Panc1 (cell line): Measurements from ENCODE around the gene SLC17A7. TPM values are rescaled to one million over a fixed set of nuclear protein-coding genes. Genes with fewer than 3 reads are reported as not detected.

Source experiments
- ATAC-seq: fragments of 200-7000 bp; cut with Tn5 transposase; 2 replicates; pipeline ENCODE4 v1.9.1; 2020; ENCODE audit warnings: mild to moderate bottlenecking, moderate library complexity
- Bru-seq: library from RNA; stranded (reverse); fragments of 400-500 nt; gene quantifications from one replicate; lab custom pipeline; 2021; lab: Mats Ljungman, UMichigan
- BruChase-seq, 2 experiments: library from RNA; stranded (reverse); fragments of 400-500 nt; gene quantifications; one replicate each; lab custom pipeline; 2021; lab: Mats Ljungman, UMichigan
- BruUV-seq: library from RNA; stranded (reverse); fragments of 400-500 nt; replicated peaks from 2 replicates; lab custom pipeline; 2021; lab: Mats Ljungman, UMichigan
- CTCF ChIA-PET: fragments of 300-600 bp; sonication (Branson Sonifier 250); formaldehyde crosslinking; loops from one replicate; lab custom pipeline; 2022; ENCODE audit warnings: antibody characterized with exemption; lab: Charles Lee
- POLR2A ChIA-PET: fragments of 300-600 bp; sonication (Branson Sonifier 250); formaldehyde crosslinking; loops from one replicate; lab custom pipeline; 2022; ENCODE audit warnings: antibody characterized with exemption; lab: Charles Lee
- DNase-seq: peaks from one replicate; pipeline ENCODE4 v3.0.0-alpha.2; 2010; ENCODE audit warnings: low read depth, low spot score
- H3K27ac ChIP-seq: 2 replicates; pipeline ENCODE4 v1.5.1; 2011; ENCODE audit warnings: mild to moderate bottlenecking, low read length, inconsistent platforms
- H3K27me3 ChIP-seq: fragments of 200-500 bp; sonication (Bioruptor generic); 2 replicates; pipeline ENCODE4 v1.6.0; 2014; ENCODE audit warnings: low read length, inconsistent platforms; ENCODE audit not compliant: control insufficient read depth, insufficient read depth
- H3K36me3 ChIP-seq: fragments of 200-500 bp; sonication (Bioruptor generic); 2 replicates; pipeline ENCODE4 v1.5.1; 2014; ENCODE audit warnings: inconsistent platforms, mild to moderate bottlenecking, low read length, moderate library complexity; ENCODE audit not compliant: control insufficient read depth, insufficient read depth
- H3K4me1 ChIP-seq: 2 replicates; pipeline ENCODE4 v1.5.1; 2011; ENCODE audit warnings: inconsistent platforms, mild to moderate bottlenecking, low read length, moderate library complexity; ENCODE audit not compliant: control insufficient read depth, insufficient read depth
- H3K4me3 ChIP-seq, 2 experiments: 2 replicates each; pipeline ENCODE4 v1.5.1; 2011 to 2012; ENCODE audit warnings: low read depth in 2 of 2, low read length in 2 of 2, mild to moderate bottlenecking in 2 of 2, inconsistent platforms in 1 of 2, moderate library complexity in 1 of 2
- H3K9me3 ChIP-seq: fragments of 200-500 bp; sonication (Bioruptor generic); 2 replicates; pipeline ENCODE4 v1.5.1; 2014; ENCODE audit warnings: low read depth, mild to moderate bottlenecking, inconsistent platforms, low read length, moderate library complexity; ENCODE audit not compliant: control insufficient read depth, insufficient read depth
- POLR2AphosphoS5 ChIP-seq: IDR thresholded peaks from 2 replicates; pipeline ENCODE4 v1.6.1; 2012; ENCODE audit warnings: mild to moderate bottlenecking, low read depth, low read length, moderate library complexity
- SIN3A ChIP-seq: IDR thresholded peaks from 2 replicates; pipeline ENCODE4 v1.6.1; 2012; ENCODE audit warnings: low read depth, mild to moderate bottlenecking, low read length, moderate library complexity, borderline replicate concordance; ENCODE audit not compliant: insufficient read depth
- TCF7L2 ChIP-seq: IDR thresholded peaks from 2 replicates; pipeline ENCODE4 v1.6.1; 2011; ENCODE audit warnings: mild to moderate bottlenecking, low read depth, low read length, inconsistent platforms
- in situ Hi-C: cut with HindIII; loops from 2 replicates; pipeline ENCODE4 v1.10.0; 2016; ENCODE audit warnings: low sequenced_read_pairs, low pct_unique_long_range_greater_than_20kb
- intact Hi-C: fragments of 100-400 bp; cut with micrococcal nuclease; formaldehyde crosslinking; loops from one replicate; pipeline ENCODE4 v1.10.0; 2022; ENCODE audit not compliant: unreplicated experiment
- long read RNA-seq: library from polyadenylated mRNA; unstranded; transcript quantifications from one replicate; pipeline ENCODE4 v2.0.0, GENCODE V29; 2021; ENCODE audit not compliant: unreplicated experiment
- polyA plus RNA-seq: library from polyadenylated mRNA; unstranded; fragments of >200 nt; gene quantifications from one replicate; pipeline ENCODE4 v1.2.1, GENCODE V29; 2012; ENCODE audit warnings: missing spikeins; ENCODE audit not compliant: insufficient read length
- total RNA-seq: library from RNA; stranded (reverse); gene quantifications from one replicate; pipeline ENCODE4 v1.2.1, GENCODE V29; 2021; ENCODE audit not compliant: unreplicated experiment
- TF ChIP-seq, protein P1 (sequence below), 2 experiments: IDR thresholded peaks; 2 replicates each; pipeline ENCODE4 v1.6.1; 2011 to 2012; ENCODE audit warnings: low read depth in 2 of 2, control low read depth in 1 of 2, low read length in 1 of 2, mild to moderate bottlenecking in 1 of 2, moderate library complexity in 1 of 2; ENCODE audit not compliant: insufficient read depth in 1 of 2
- TF ChIP-seq, protein P2 (sequence below): fragments of 450-650 bp; IDR thresholded peaks from 2 replicates; pipeline ENCODE4 v1.5.1; 2017; ENCODE audit warnings: mild to moderate bottlenecking

Gene SLC17A7
- 1.2 TPM for total RNA-seq
- polyA plus RNA-seq = 1.7 TPM
- percentile 18 among the genes with signal in this experiment for Bru-seq, nascent RNA
- percentile 28 among the genes with signal in this experiment for BruChase-seq, experiment 1, labeled RNA remaining after a 2-hour chase
- percentile 31 among the genes with signal in this experiment for BruChase-seq, experiment 2, labeled RNA remaining after a 6-hour chase
- long read RNA-seq, partial matches to known transcripts = 1 of 1 reads
- long read RNA-seq, other reads (novel, unspliced or antisense) = 0 of 1 reads

DNA sequence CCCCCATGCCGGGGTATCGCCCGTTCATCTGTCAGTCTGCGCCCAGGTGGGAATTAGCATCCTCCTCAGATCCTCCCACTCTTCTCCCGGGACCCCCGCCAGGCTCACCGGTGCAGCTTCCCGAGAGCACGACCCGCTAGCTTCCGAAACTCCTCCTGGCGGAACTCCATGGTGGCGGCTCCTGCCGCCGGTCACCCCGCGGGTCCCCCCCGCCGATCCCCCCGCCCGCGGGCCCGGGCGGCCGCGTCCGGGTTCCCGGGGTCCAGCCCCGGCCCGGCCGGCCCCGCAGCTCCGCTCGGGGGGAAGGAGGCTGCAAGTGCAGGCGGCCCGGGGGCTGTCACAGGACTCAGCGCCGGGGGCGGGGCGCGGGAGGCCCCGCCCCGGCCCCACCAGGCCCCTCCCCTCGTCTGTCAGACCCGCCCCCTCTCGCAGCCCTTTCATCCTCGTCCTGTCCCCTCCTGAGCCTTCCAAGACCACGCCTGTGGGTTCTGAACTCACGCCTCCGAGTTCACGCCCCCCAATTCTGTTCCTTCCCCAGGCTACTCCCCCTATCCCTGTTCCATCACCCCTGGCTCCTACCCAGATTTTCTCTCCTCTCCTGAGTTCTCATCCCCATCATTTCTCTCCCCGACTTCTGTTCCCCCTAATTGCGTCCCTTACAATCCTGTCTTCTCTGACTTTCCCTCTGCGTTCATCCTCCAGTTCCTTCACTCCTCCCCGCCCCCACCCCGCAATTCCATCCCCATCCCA lies at the start of gene SLC17A7:
Gene SLC17A7, minus strand, starts transcription at position 318 of the 750 bp plus-strand sequence. Its CDS starts 148 bp downstream, at position 170.
- CTCF ChIA-PET = interaction anchor here (0.6 kb wide), 1 partner anchor 53 kb away, joined by 3 read pairs; the partner anchor contains the start of gene KASH5

DNA sequence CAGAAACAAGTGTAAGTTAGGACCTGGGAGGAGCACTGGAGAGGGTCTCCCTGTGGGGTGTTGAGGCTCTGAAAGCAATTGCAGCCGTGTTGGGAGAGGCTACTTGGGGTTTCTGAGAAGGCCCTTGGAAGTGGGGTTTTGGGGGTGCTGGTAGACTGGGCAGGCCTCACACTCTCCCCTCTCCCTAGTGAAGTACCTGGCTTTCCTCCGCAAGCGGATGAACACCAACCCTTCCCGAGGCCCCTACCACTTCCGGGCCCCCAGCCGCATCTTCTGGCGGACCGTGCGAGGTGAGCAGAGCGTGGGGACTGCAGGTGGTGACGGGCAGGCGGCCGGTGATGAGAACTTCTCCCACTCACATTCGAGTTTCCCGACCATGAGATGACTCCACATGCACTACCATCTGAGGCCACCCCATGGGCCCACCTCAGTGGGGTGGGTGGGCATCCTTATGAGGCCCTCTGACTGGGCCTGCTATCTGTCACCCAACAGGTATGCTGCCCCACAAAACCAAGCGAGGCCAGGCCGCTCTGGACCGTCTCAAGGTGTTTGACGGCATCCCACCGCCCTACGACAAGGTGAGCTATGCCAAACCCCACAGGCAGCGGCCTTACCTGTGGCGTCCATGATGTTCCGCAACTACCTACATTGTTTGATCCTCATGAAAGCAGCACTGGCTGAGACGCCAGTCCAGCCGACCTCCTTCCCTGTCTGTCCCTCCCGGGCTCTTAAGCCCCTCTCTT lies 49.1 kb upstream of the SLC17A7 start:
- POLR2A ChIA-PET = no interaction called here

More for the DNA sequence above, at the start of gene SLC17A7:
- TF ChIP-seq POLR2AphosphoS5 (no peak), TCF7L2 (0 out of 2 replicates have a peak, but pooled peaks have one; percentile 18), SIN3A (no peak)
- TF ChIP-seq, protein P1, sequence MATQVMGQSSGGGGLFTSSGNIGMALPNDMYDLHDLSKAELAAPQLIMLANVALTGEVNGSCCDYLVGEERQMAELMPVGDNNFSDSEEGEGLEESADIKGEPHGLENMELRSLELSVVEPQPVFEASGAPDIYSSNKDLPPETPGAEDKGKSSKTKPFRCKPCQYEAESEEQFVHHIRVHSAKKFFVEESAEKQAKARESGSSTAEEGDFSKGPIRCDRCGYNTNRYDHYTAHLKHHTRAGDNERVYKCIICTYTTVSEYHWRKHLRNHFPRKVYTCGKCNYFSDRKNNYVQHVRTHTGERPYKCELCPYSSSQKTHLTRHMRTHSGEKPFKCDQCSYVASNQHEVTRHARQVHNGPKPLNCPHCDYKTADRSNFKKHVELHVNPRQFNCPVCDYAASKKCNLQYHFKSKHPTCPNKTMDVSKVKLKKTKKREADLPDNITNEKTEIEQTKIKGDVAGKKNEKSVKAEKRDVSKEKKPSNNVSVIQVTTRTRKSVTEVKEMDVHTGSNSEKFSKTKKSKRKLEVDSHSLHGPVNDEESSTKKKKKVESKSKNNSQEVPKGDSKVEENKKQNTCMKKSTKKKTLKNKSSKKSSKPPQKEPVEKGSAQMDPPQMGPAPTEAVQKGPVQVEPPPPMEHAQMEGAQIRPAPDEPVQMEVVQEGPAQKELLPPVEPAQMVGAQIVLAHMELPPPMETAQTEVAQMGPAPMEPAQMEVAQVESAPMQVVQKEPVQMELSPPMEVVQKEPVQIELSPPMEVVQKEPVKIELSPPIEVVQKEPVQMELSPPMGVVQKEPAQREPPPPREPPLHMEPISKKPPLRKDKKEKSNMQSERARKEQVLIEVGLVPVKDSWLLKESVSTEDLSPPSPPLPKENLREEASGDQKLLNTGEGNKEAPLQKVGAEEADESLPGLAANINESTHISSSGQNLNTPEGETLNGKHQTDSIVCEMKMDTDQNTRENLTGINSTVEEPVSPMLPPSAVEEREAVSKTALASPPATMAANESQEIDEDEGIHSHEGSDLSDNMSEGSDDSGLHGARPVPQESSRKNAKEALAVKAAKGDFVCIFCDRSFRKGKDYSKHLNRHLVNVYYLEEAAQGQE (IDR thresholded peaks at IDR 0.05; ENCODE audit: insufficient read depth in 1 of 2, low read depth in 2 of 2, low read length in 1 of 2) = no peak
- no TSS peak for BruUV-seq
- H3K27me3 ChIP-seq = peaks cover 9% of the 10 kb centered on the region; the same call in 1 of the 2 replicates
- in situ Hi-C loops = no loop called here
- DNase-seq (no peak), ATAC-seq (no peak)
- H3K4me3 ChIP-seq = peak within 1 kb of the TSS; percentile 61 to 62
- H3K27ac ChIP-seq = no peak within 1 kb of the TSS
- H3K36me3 ChIP-seq = no peaks in the 10 kb centered on the region
- intact Hi-C loops = loop anchor here (5.0 kb wide), 1 partner anchor 49 kb away; no protein-coding TSS in a partner anchor
- POLR2A ChIA-PET = interaction anchor here (0.7 kb wide), 1 partner anchor 139 kb away, joined by 9 read pairs; the partner anchor contains the start of gene NOSIP
- H3K9me3 ChIP-seq = no peaks in the 10 kb centered on the region
- H3K4me1 ChIP-seq = no peaks in the 10 kb centered on the region; the same call in 1 of the 2 replicates

More for the DNA sequence above, 49.1 kb upstream of the SLC17A7 start:
- intact Hi-C loops (no loop called here), in situ Hi-C loops (no loop called here)
- H3K9me3 ChIP-seq = no peaks in the 10 kb centered on the region
- TF ChIP-seq, protein P2, sequence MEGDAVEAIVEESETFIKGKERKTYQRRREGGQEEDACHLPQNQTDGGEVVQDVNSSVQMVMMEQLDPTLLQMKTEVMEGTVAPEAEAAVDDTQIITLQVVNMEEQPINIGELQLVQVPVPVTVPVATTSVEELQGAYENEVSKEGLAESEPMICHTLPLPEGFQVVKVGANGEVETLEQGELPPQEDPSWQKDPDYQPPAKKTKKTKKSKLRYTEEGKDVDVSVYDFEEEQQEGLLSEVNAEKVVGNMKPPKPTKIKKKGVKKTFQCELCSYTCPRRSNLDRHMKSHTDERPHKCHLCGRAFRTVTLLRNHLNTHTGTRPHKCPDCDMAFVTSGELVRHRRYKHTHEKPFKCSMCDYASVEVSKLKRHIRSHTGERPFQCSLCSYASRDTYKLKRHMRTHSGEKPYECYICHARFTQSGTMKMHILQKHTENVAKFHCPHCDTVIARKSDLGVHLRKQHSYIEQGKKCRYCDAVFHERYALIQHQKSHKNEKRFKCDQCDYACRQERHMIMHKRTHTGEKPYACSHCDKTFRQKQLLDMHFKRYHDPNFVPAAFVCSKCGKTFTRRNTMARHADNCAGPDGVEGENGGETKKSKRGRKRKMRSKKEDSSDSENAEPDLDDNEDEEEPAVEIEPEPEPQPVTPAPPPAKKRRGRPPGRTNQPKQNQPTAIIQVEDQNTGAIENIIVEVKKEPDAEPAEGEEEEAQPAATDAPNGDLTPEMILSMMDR = no peak
- TF ChIP-seq SIN3A (no peak), POLR2AphosphoS5 (no peak), TCF7L2 (no peak)
- TF ChIP-seq, protein P1 (IDR thresholded peaks at IDR 0.05; ENCODE audit: insufficient read depth in 1 of 2, low read depth in 2 of 2, low read length in 1 of 2) = no peak
- no peak for DNase-seq
- peaks cover 13% of the 10 kb centered on the region for H3K4me1 ChIP-seq
- no peak for ATAC-seq
- no TSS peak for BruUV-seq
- H3K36me3 ChIP-seq = peaks cover 32% of the 10 kb centered on the region
- no peaks in the 10 kb centered on the region for H3K27me3 ChIP-seq
- H3K4me3 ChIP-seq = peak overlapping the region; percentile 83 to 90
- CTCF ChIA-PET = no interaction called here
- peak overlapping the region; percentile 97 for H3K27ac ChIP-seq
